Astrocyte (in vitro differentiated cells and primary cell): Measurements from ENCODE around the gene LYPD4. TPM values are rescaled to one million over a fixed set of nuclear protein-coding genes. Genes with fewer than 3 reads are reported as not detected.

Experiments
- DNase-seq: peaks from one replicate; pipeline ENCODE4 v3.0.0-alpha.2; 2010; ENCODE audit warnings: low read depth
- FAIRE-seq: peaks from 2 replicates; lab custom pipeline; 2011; peaks lifted over from hg19 to GRCh38; lab: Jason Lieb, UNC
- H2AFZ ChIP-seq: 2 replicates; pipeline ENCODE4 v1.6.0; 2012; ENCODE audit warnings: low read depth, low read length, inconsistent platforms
- H3K27ac ChIP-seq: 2 replicates; pipeline ENCODE4 v1.5.1; 2011; ENCODE audit warnings: low read depth, low read length, inconsistent platforms
- H3K27me3 ChIP-seq: 2 replicates; pipeline ENCODE4 v1.6.0; 2011; ENCODE audit warnings: low read length, inconsistent platforms; ENCODE audit not compliant: insufficient read depth
- H3K36me3 ChIP-seq: 2 replicates; pipeline ENCODE4 v1.5.1; 2011; ENCODE audit warnings: low read length, inconsistent platforms; ENCODE audit not compliant: insufficient read depth
- H3K4me1 ChIP-seq: 2 replicates; pipeline ENCODE4 v1.5.1; 2011; ENCODE audit warnings: low read length, inconsistent platforms; ENCODE audit not compliant: insufficient read depth
- H3K4me2 ChIP-seq: 2 replicates; pipeline ENCODE4 v1.6.0; 2012; ENCODE audit warnings: low read length, inconsistent platforms
- H3K4me3 ChIP-seq: 2 replicates; pipeline ENCODE4 v1.5.1; 2011; ENCODE audit warnings: low read depth, mild to moderate bottlenecking, low read length, inconsistent platforms; ENCODE audit not compliant: insufficient read depth
- H3K79me2 ChIP-seq: 2 replicates; pipeline ENCODE4 v1.6.0; 2012; ENCODE audit warnings: mild to moderate bottlenecking, low read length, inconsistent platforms; ENCODE audit not compliant: insufficient read depth
- H3K9ac ChIP-seq: 2 replicates; pipeline ENCODE4 v1.6.0; 2012; ENCODE audit warnings: mild to moderate bottlenecking, low read length, inconsistent platforms
- H3K9me3 ChIP-seq: 2 replicates; pipeline ENCODE4 v1.5.1; 2012; ENCODE audit warnings: low read depth, mild to moderate bottlenecking, low read length, inconsistent platforms; ENCODE audit not compliant: insufficient read depth
- H4K20me1 ChIP-seq: 2 replicates; pipeline ENCODE4 v1.6.0; 2012; ENCODE audit warnings: low read length, inconsistent platforms; ENCODE audit not compliant: insufficient read depth
- H3K27ac Mint-ChIP-seq: one replicate; pipeline ENCODE4 v1.8.0; 2021; ENCODE audit warnings: mild to moderate bottlenecking, mixed read lengths; ENCODE audit not compliant: unreplicated experiment
- H3K27me3 Mint-ChIP-seq: one replicate; pipeline ENCODE4 v1.8.0; 2021; ENCODE audit warnings: low read depth, mixed read lengths; ENCODE audit not compliant: unreplicated experiment
- H3K36me3 Mint-ChIP-seq: one replicate; pipeline ENCODE4 v1.8.0; 2021; ENCODE audit warnings: low read depth, mixed read lengths; ENCODE audit not compliant: unreplicated experiment
- H3K4me1 Mint-ChIP-seq: one replicate; pipeline ENCODE4 v1.8.0; 2021; ENCODE audit warnings: low read depth, mixed read lengths; ENCODE audit not compliant: unreplicated experiment
- H3K4me3 Mint-ChIP-seq: one replicate; pipeline ENCODE4 v1.8.0; 2021; ENCODE audit warnings: mild to moderate bottlenecking, moderate library complexity, mixed read lengths; ENCODE audit not compliant: unreplicated experiment
- H3K9me3 Mint-ChIP-seq: one replicate; pipeline ENCODE4 v1.8.0; 2021; ENCODE audit warnings: mild to moderate bottlenecking, mixed read lengths; ENCODE audit not compliant: unreplicated experiment
- EZH2 ChIP-seq: IDR thresholded peaks from 2 replicates; pipeline ENCODE4 v1.6.1; 2012; ENCODE audit warnings: mild to moderate bottlenecking, low read length, inconsistent platforms; ENCODE audit not compliant: insufficient read depth
- total RNA-seq: library from RNA; stranded (reverse); gene quantifications from 2 replicates; pipeline ENCODE4 v1.2.1, GENCODE V29; 2021
- TF ChIP-seq, protein P1 (sequence below): IDR thresholded peaks from 2 replicates; pipeline ENCODE4 v1.5.1; 2011; ENCODE audit warnings: low read depth, mild to moderate bottlenecking, inconsistent platforms, low read length, moderate library complexity; ENCODE audit not compliant: insufficient read depth

The LYPD4 gene
- total RNA-seq, 1 donor from 2014 or later = not detected

DNA sequence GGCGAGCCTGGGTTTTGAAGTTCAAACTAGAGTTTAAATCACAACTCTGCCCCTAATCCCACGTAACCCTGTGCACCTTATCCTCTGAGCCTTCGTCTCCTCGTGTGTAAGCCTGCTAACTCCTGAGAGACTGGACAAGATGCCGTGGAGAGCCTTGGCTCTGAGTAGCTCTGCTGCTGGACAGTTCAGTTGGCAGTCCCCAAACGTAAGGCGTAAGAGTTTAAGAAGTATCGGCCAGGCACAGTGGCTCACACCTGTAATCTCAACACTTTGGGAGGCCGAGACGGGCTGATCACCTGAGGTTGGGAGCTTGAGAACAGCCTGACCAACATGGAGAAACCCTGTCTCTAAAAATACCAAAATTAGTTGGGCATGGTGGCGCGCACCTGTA is 27.9 kb upstream of the LYPD4 start:
- no peak overlapping the region for H3K27ac ChIP-seq
- no peak overlapping the region for H3K9ac ChIP-seq
- no peak for FAIRE-seq
- no peak for DNase-seq
- Mint-ChIP-seq H3K36me3 (peaks cover 8% of the 10 kb centered on the region), H3K4me3 (no peak overlapping the region), H3K9me3 (no peaks in the 10 kb centered on the region), H3K27ac (peak overlapping the region; percentile 80), H3K27me3 (no peaks in the 10 kb centered on the region), H3K4me1 (peaks cover 17% of the 10 kb centered on the region)
- peaks cover 56% of the 10 kb centered on the region for H4K20me1 ChIP-seq
- H2AFZ ChIP-seq = no peak overlapping the region
- peaks cover 23% of the 10 kb centered on the region for H3K79me2 ChIP-seq
- H3K4me3 ChIP-seq = no peak overlapping the region
- no peaks in the 10 kb centered on the region for H3K4me1 ChIP-seq
- H3K27me3 ChIP-seq = no peaks in the 10 kb centered on the region
- peaks cover 42% of the 10 kb centered on the region for H3K36me3 ChIP-seq
- H3K9me3 ChIP-seq = no peaks in the 10 kb centered on the region
- no peak overlapping the region for H3K4me2 ChIP-seq
- TF ChIP-seq, protein P1, sequence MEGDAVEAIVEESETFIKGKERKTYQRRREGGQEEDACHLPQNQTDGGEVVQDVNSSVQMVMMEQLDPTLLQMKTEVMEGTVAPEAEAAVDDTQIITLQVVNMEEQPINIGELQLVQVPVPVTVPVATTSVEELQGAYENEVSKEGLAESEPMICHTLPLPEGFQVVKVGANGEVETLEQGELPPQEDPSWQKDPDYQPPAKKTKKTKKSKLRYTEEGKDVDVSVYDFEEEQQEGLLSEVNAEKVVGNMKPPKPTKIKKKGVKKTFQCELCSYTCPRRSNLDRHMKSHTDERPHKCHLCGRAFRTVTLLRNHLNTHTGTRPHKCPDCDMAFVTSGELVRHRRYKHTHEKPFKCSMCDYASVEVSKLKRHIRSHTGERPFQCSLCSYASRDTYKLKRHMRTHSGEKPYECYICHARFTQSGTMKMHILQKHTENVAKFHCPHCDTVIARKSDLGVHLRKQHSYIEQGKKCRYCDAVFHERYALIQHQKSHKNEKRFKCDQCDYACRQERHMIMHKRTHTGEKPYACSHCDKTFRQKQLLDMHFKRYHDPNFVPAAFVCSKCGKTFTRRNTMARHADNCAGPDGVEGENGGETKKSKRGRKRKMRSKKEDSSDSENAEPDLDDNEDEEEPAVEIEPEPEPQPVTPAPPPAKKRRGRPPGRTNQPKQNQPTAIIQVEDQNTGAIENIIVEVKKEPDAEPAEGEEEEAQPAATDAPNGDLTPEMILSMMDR = no peak
- TF ChIP-seq EZH2 = no peak

DNA sequence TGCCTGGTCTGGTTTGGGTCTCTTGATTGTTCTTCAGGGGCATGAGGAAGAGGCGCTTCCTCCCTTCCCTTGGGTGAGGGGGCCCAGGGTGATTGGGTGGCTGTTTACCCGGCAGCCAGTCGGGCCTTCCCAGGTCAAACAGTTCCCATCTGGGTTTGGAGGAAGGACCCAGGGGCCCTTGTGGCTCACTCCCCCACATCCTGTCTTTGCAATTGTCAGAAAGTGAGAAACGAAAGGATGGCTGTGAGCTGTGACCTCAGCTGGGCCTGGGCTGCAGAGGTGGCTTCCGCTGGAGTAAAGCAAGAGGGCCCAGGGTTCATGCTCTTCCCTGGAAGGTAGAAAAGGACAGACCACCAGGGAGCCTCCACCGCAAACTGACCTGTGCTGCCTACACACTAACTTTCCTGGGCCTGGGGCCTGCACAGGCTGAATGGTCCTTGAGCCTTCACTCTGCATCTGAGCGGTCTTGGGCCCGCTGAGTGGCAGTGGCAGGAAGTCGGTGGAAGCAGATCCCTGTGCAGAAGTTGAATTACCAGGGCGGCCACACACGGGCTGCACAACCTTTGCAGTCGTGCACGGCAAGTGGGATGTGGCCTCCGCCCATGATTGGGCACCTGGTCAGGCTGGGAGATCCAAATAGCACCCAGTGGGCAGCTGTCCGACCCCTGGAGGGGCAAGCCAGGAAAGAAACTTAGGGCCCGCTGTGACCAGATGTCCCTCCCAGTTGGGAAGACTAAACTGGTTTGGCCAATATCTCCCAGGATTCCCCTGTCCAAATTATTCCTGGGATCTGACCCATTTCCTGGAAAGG is 27.3 kb upstream of the LYPD4 start:
- no peak overlapping the region for H3K27ac ChIP-seq
- no peaks in the 10 kb centered on the region for H3K9me3 ChIP-seq
- Mint-ChIP-seq H3K36me3 (peaks cover 8% of the 10 kb centered on the region), H3K27ac (peak overlapping the region; percentile 69), H3K27me3 (no peaks in the 10 kb centered on the region), H3K9me3 (no peaks in the 10 kb centered on the region), H3K4me1 (peaks cover 17% of the 10 kb centered on the region), H3K4me3 (no peak overlapping the region)
- no peak overlapping the region for H3K4me3 ChIP-seq
- H2AFZ ChIP-seq = no peak overlapping the region
- no peak overlapping the region for H3K9ac ChIP-seq
- H4K20me1 ChIP-seq = peaks cover 62% of the 10 kb centered on the region
- no peak for TF ChIP-seq EZH2
- DNase-seq = no peak
- H3K4me1 ChIP-seq = no peaks in the 10 kb centered on the region
- peaks cover 47% of the 10 kb centered on the region for H3K36me3 ChIP-seq
- FAIRE-seq = no peak
- no peaks in the 10 kb centered on the region for H3K27me3 ChIP-seq
- H3K4me2 ChIP-seq = no peak overlapping the region
- peaks cover 28% of the 10 kb centered on the region for H3K79me2 ChIP-seq

DNA sequence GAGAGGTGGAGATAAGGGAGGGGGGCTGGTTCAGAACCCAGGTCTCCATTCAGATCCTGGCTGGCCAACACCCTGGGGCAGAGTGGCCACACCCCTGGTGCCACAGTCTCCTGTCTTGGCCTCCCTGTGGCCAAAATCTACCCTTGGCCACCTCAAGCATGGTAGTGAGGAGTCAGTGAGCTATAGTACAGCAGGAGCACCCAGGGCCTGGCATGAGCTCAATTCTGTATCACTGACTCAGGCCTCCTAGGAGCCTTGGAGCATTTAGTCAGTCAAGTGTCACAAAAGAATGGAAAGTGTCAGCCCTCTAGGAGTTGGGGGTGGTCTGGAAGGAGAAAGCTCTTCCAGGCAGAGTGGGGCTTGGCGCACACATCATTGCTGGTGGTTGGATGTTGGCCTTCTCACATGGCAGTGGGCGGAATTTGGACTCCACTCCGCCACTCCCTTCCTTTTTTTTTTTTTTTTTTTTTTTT is 26.0 kb upstream of the LYPD4 start:
- Histone ChIP-seq H3K27ac (no peak overlapping the region), H3K9ac (no peak overlapping the region), H3K4me1 (no peaks in the 10 kb centered on the region), H3K4me3 (no peak overlapping the region), H3K27me3 (no peaks in the 10 kb centered on the region), H3K36me3 (peaks cover 47% of the 10 kb centered on the region), H3K4me2 (no peak overlapping the region), H3K79me2 (peaks cover 38% of the 10 kb centered on the region), H3K9me3 (no peaks in the 10 kb centered on the region), H4K20me1 (peaks cover 73% of the 10 kb centered on the region), H2AFZ (no peak overlapping the region)
- H3K4me3 Mint-ChIP-seq = no peak overlapping the region
- peak; percentile 70 for DNase-seq
- TF ChIP-seq, protein P1 = no peak
- no peak for TF ChIP-seq EZH2
- no peaks in the 10 kb centered on the region for H3K9me3 Mint-ChIP-seq
- H3K36me3 Mint-ChIP-seq = peaks cover 12% of the 10 kb centered on the region
- no peak overlapping the region for H3K27ac Mint-ChIP-seq
- H3K27me3 Mint-ChIP-seq = no peaks in the 10 kb centered on the region
- no peak for FAIRE-seq
- H3K4me1 Mint-ChIP-seq = peaks cover 21% of the 10 kb centered on the region
